ENCODE results near the gene OTC.

DNA sequence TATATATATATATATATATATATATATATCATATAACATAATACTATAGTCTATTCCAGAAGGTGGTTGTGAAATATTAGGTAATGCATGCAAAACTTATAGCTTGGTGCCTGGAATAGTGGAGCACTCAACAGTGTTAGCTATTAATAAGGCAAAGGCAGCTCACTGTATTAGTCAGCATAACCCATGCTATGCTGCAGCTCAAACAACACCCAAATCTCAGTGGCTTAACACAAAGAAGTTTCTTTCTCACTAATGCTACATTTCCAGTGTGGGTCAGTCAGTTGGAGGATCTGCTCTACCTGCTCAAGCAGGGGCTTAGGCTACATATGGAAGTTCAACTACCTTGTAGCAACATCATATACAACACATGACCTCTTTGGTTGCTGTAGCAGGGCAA lies 19.9 kb upstream of the OTC start:
- TF ChIP-seq POLR2AphosphoS5 (IDR thresholded peaks at IDR 0.05) (no peak), EZH2 (IDR thresholded peaks at IDR 0.05; ENCODE audit: borderline replicate concordance, insufficient read depth, low read length, poor library complexity, severe bottlenecking) (no peak)
- TF ChIP-seq, protein P1, sequence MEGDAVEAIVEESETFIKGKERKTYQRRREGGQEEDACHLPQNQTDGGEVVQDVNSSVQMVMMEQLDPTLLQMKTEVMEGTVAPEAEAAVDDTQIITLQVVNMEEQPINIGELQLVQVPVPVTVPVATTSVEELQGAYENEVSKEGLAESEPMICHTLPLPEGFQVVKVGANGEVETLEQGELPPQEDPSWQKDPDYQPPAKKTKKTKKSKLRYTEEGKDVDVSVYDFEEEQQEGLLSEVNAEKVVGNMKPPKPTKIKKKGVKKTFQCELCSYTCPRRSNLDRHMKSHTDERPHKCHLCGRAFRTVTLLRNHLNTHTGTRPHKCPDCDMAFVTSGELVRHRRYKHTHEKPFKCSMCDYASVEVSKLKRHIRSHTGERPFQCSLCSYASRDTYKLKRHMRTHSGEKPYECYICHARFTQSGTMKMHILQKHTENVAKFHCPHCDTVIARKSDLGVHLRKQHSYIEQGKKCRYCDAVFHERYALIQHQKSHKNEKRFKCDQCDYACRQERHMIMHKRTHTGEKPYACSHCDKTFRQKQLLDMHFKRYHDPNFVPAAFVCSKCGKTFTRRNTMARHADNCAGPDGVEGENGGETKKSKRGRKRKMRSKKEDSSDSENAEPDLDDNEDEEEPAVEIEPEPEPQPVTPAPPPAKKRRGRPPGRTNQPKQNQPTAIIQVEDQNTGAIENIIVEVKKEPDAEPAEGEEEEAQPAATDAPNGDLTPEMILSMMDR (IDR thresholded peaks at IDR 0.05; ENCODE audit: poor library complexity, severe bottlenecking), result no peak
